ENCODE data around the gene NFYA. TPM values are rescaled to one million over a fixed set of nuclear protein-coding genes. Genes with fewer than 3 reads are reported as not detected.

The NFYA gene
- polyA plus RNA-seq, 3 donors = 9.7 to 21.4 (median 10.7) TPM

DNA sequence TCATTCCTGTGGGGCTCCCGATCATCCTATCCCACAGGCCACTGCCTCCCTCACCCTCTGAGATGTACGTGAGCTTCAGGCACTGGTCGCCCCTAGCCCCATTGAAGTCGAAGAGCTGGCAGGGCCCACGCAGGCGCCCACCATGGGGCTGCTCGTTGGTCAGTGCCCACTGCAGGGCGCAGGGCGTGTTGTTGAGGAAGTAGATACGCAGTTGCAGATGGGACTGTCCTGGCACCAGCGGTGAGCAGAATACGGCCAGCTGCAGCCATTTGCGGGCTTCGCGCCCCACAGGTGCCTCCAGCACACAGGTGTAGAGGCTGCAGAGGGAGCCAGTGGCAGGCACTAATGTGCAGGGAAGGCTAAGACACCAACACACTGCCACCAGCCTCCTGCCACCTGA lies 39.9 kb upstream of the NFYA start:
- intact Hi-C loops (cut with micrococcal nuclease) = no loop called here
- H3K36me3 Mint-ChIP-seq = no peaks in the 10 kb centered on the region

DNA sequence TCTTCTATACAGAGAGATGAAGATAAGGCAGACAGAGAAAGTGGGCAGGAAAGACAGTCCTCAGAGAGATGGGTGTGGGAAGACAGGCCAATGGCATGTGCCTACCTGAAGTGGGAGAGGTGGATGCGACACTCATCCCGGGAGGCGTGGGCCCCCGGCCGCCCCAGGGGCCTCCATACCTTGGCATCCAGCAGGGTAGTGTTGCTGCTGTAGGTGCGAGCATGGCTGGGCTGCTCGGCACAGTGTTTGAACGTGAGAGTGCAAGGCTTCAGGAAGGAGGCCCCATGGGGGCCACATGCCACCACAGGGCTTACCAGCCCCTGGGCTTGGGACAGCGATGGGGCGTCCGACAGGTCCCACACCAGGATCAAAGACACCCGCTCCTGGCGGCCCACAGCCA lies 39.0 kb upstream of the NFYA start:
- no peaks in the 10 kb centered on the region for H3K9me3 ChIP-seq (replicated peaks in 1 of 2; ENCODE audit: control insufficient read depth in 1 of 2, insufficient read depth in 1 of 2, low read length in 2 of 2)
- H3K9me3 Mint-ChIP-seq = peaks cover 0 to 2% (median 0%) of the 10 kb centered on the region in 7 donors
- intact Hi-C loops (cut with micrococcal nuclease) = no loop called here

More for the DNA sequence above, 39.9 kb upstream of the NFYA start:
- Histone ChIP-seq H3K4me3 (replicated peaks in 1 of 3; ENCODE audit: low read depth in 2 of 3, low read length in 3 of 3) (no peak overlapping the region), H3K27ac (ENCODE audit: low read depth in 1 of 2, low read length in 2 of 2) (no peak overlapping the region), H3K27me3 (ENCODE audit: control insufficient read depth in 2 of 2, insufficient read depth in 2 of 2, low read length in 2 of 2) (no peaks in the 10 kb centered on the region), H3K9ac (ENCODE audit: insufficient read depth, low read length, poor library complexity, severe bottlenecking) (no peak overlapping the region), H3K9me3 (replicated peaks in 1 of 2; ENCODE audit: control insufficient read depth in 1 of 2, insufficient read depth in 1 of 2, low read length in 2 of 2) (no peaks in the 10 kb centered on the region), H3K4me2 (replicated peaks; ENCODE audit: extremely low read depth, low read length, poor library complexity, severe bottlenecking) (no peak overlapping the region), H3K4me1 (ENCODE audit: control insufficient read depth in 1 of 2, insufficient read depth in 2 of 2, low read length in 2 of 2) (peaks cover 9 to 12% of the 10 kb centered on the region in 2 donors), H4K20me1 (ENCODE audit: insufficient read depth, low read length) (no peaks in the 10 kb centered on the region), H2AFZ (ENCODE audit: insufficient read depth, low read depth, low read length, poor library complexity, severe bottlenecking) (no peak overlapping the region), H3K79me2 (ENCODE audit: insufficient read depth, low read length) (no peaks in the 10 kb centered on the region), H3K36me3 (replicated peaks in 1 of 2; ENCODE audit: control insufficient read depth in 1 of 2, insufficient read depth in 2 of 2, low read length in 2 of 2) (no peaks in the 10 kb centered on the region)
- peaks cover 3 to 5% (median 3%) of the 10 kb centered on the region in 3 donors for H3K27me3 Mint-ChIP-seq (ENCODE audit: low read depth in 3 of 3)
- 95% methylated on average over 9 of the region's 15 CpGs for WGBS (ENCODE audit: insufficient coverage)
- no peak overlapping the region for H3K4me3 Mint-ChIP-seq
- H3K9me3 Mint-ChIP-seq = peaks cover 0 to 2% (median 0%) of the 10 kb centered on the region in 7 donors
- H3K4me1 Mint-ChIP-seq = peaks cover 12% of the 10 kb centered on the region
- DNase-seq = no peak
- TF ChIP-seq, protein P1, sequence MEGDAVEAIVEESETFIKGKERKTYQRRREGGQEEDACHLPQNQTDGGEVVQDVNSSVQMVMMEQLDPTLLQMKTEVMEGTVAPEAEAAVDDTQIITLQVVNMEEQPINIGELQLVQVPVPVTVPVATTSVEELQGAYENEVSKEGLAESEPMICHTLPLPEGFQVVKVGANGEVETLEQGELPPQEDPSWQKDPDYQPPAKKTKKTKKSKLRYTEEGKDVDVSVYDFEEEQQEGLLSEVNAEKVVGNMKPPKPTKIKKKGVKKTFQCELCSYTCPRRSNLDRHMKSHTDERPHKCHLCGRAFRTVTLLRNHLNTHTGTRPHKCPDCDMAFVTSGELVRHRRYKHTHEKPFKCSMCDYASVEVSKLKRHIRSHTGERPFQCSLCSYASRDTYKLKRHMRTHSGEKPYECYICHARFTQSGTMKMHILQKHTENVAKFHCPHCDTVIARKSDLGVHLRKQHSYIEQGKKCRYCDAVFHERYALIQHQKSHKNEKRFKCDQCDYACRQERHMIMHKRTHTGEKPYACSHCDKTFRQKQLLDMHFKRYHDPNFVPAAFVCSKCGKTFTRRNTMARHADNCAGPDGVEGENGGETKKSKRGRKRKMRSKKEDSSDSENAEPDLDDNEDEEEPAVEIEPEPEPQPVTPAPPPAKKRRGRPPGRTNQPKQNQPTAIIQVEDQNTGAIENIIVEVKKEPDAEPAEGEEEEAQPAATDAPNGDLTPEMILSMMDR (IDR thresholded peaks at IDR 0.05) = no peak
- H3K27ac Mint-ChIP-seq = no peak overlapping the region

More for the DNA sequence above, 39.0 kb upstream of the NFYA start:
- H3K27me3 ChIP-seq (ENCODE audit: control insufficient read depth in 2 of 2, insufficient read depth in 2 of 2, low read length in 2 of 2) = no peaks in the 10 kb centered on the region
- H4K20me1 ChIP-seq (ENCODE audit: insufficient read depth, low read length) = no peaks in the 10 kb centered on the region
- no peaks in the 10 kb centered on the region for H3K79me2 ChIP-seq (ENCODE audit: insufficient read depth, low read length)
- H3K4me3 ChIP-seq (replicated peaks in 1 of 3; ENCODE audit: low read depth in 2 of 3, low read length in 3 of 3) = no peak overlapping the region
- no peak overlapping the region for H3K9ac ChIP-seq (ENCODE audit: insufficient read depth, low read length, poor library complexity, severe bottlenecking)
- H3K4me2 ChIP-seq (replicated peaks; ENCODE audit: extremely low read depth, low read length, poor library complexity, severe bottlenecking) = no peak overlapping the region
- no peak overlapping the region for H3K27ac ChIP-seq (ENCODE audit: low read depth in 1 of 2, low read length in 2 of 2)
- no peaks in the 10 kb centered on the region for H3K36me3 ChIP-seq (replicated peaks in 1 of 2; ENCODE audit: control insufficient read depth in 1 of 2, insufficient read depth in 2 of 2, low read length in 2 of 2)
- TF ChIP-seq, protein P1 (IDR thresholded peaks at IDR 0.05) = no peak
- H3K27me3 Mint-ChIP-seq (ENCODE audit: low read depth in 3 of 3) = peaks cover 3 to 6% (median 3%) of the 10 kb centered on the region in 3 donors
- peaks cover 6% of the 10 kb centered on the region for H3K4me1 Mint-ChIP-seq
- no peak overlapping the region for H2AFZ ChIP-seq (ENCODE audit: insufficient read depth, low read depth, low read length, poor library complexity, severe bottlenecking)
- H3K4me1 ChIP-seq (ENCODE audit: control insufficient read depth in 1 of 2, insufficient read depth in 2 of 2, low read length in 2 of 2) = peaks cover 1 to 2% of the 10 kb centered on the region in 2 donors
- no peak for DNase-seq
- H3K27ac Mint-ChIP-seq = no peak overlapping the region
- no peaks in the 10 kb centered on the region for H3K36me3 Mint-ChIP-seq
- WGBS (ENCODE audit: insufficient coverage) = 95% methylated on average over 13 of the region's 13 CpGs
- no peak overlapping the region for H3K4me3 Mint-ChIP-seq

All from CD14-positive monocyte (primary cell).